Gastrocnemius medialis (tissue), 4 donors: ENCODE data around the gene TNRC6A.

Source experiments
- CTCF ChIP-seq, 5 experiments: fragments of 450-650 bp in 3 of 5; fragments of 200-600 bp in 2 of 5; sonication (generic) in 2 of 5; IDR thresholded peaks in 4 of 5; conservative IDR thresholded peaks in 1 of 5; 1 replicate in 4 of 5; 2 replicates in 1 of 5; pipeline ENCODE4 v1.5.1; 2016 to 2019; ENCODE audit warnings: antibody characterized with exemption in 5 of 5, mild to moderate bottlenecking in 3 of 5, moderate library complexity in 3 of 5
- POLR2A ChIP-seq, 2 donors: fragments of 450-650 bp; IDR thresholded peaks; one replicate each; pipeline ENCODE4 v1.6.1; 2017; ENCODE audit warnings: antibody characterized with exemption in 2 of 2, mild to moderate bottlenecking in 2 of 2, moderate library complexity in 2 of 2

GRCh38 chr16:24738895-24739294 lies 9.4 kb downstream of the TNRC6A start:
- TF ChIP-seq CTCF (IDR thresholded peaks at IDR 0.05 in 4 of 5, conservative IDR thresholded peaks at IDR 0.05 in 1 of 5), result no peak
- TF ChIP-seq POLR2A (IDR thresholded peaks at IDR 0.05), result no peak
